Measurements from ENCODE around the gene NSMCE3. TPM values are rescaled to one million over a fixed set of nuclear protein-coding genes. Genes with fewer than 3 reads are reported as not detected.
A peak's percentile ranks its signal among the peaks of the same experiment; 100 is the strongest.

The NSMCE3 gene
- 11.8 and 13.5 TPM in 2 replicates for total RNA-seq (2014; rRNA removed; shearing (Covaris generic))

DNA sequence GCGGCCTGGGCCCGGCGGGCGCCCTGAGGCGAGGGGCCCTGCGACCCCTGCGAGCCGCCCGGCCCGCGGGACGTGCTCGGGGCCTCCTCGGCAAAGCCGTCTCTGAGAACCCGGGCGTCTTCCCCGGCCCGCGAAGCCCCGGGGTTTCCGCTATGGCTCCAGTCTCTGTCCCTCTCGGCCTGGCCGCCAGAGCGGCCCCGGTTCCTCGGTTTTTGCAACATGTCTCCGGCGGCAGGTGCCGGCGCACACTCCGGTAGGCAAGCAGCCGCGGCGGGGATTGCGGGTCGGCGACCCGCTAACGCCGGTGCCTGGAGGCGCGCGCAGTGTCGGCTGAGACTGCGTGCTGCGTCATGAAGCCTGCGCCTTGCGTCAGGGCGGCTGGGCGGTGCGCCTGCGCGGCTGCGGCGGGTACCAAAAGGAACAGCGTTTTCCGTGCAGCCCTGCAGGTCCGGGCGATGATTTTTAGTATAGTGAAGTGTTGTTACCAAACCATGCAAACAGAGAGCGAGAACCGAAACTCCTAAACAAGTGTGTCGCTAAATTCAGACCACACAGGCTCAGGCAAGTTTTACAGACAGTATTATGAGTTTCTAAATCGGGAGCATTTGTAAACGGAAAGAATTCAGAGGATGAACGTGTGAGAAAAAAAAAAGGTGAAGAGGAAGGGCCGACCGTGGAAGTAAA, at the start of gene NSMCE3:
NSMCE3 (minus strand) TSS at position 338 of the 684 bp plus-strand sequence; CDS start at position 221, 117 bp downstream.
- DNase-seq (ENCODE audit: low read depth) = peak; percentile 81

DNA sequence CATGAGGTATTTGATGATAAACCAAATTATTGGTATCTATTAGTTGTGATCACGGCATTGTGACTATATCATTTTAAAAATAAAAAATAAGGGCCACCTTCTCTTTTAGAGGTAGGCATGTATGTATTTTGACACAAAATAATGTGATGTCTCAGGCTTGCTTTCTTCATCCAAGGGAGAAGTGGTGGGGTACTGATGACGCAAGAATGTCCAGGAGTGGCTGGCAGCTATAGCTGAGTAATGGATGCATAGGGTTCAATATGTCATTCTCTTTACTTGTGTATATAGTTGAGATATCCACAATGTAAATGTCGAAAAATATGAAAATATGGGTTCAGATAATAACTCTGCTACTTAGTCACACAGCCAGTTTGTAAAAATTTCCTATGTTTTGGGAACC, 46.8 kb upstream of the NSMCE3 start:
- DNase-seq (ENCODE audit: low read depth) = no peak

- peak; percentile 53 for DNase-seq (ENCODE audit: low read depth)
Observed at GRCh38 chr15:29312387-29312786, 42.8 kb upstream of the NSMCE3 start.

DNA sequence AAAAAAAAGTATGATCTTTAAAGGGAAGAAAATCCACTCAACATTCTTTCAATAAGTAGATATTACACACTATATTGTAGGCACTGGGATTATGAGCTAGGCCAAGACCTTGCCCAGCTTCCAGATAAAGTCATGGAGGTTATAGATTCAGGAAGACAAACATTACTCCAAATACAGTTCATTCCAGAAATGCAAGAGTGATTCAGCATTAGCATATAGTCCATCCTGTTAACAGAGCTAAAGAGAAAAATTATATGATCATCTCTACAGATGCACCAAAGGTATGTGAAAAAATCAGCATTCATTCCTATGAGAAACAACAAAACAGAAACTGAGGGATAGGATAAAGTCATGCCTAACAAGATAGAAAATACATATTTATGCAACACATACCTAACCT, 42.1 kb upstream of the NSMCE3 start:
- no peak for DNase-seq (ENCODE audit: low read depth)

DNA sequence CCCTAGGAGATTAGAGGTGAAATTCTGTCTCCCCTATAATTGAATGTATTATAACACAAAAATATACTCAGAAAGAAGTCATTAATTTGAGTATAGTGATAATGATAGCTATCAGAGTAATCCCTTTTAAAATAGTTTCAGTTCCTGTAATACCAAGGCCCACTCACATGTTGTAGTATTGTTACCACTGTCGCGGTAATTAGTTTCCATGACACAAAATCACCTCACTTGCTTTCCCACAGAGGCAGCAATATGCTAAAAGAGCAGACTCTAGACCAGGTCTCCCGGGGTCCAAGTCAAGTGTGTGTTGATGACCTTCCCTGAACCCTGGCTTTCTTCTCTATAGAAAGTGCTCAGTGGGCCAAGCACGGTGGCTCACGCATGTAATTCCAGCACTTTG, 39.5 kb upstream of the NSMCE3 start:
- DNase-seq (ENCODE audit: low read depth) = no peak

DNA sequence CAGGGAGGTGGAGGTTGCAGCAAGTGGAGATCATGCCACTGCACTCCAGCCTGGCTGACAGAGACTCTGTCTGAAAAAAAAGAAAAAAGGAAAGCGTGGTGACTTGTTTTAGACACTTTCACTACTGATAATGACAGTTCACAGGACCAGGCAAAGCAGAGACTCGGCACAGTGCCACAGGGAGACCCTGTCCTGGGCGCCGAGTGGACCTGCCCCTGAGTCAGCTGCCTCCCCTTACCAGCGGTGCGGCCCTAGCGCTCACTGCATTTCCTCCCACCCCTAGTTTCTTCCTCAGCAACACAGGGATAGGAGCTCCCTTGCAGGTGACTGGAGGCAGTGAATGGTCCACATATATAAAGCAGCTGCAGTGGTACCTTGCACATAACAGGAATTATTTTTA, 38.7 kb upstream of the NSMCE3 start:
- DNase-seq (ENCODE audit: low read depth) = no peak

- DNase-seq (ENCODE audit: low read depth) = no peak
Observed at GRCh38 chr15:29305556-29305955, 35.9 kb upstream of the NSMCE3 start.

- no peak for DNase-seq (ENCODE audit: low read depth)
Observed at GRCh38 chr15:29302871-29303270, 33.2 kb upstream of the NSMCE3 start.

DNA sequence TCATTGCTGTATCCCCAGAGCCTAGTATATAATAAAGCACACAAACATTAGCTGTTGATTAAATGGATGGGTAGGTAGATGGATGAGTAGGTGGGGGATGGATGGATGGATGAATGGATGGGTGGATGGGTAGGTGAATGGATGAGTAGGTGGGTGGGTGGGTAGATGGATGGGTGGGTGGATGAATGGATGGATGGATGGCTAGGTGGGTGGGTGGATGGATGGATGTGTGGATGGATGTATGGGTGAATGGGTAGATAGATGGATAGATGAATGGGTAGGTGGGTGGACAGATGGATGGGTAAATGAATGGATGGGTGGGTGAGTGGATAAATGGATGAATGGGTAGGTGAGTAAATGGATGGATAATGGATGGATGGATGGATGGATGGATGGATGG, 30.2 kb upstream of the NSMCE3 start:
- no peak for DNase-seq (ENCODE audit: low read depth)

DNA sequence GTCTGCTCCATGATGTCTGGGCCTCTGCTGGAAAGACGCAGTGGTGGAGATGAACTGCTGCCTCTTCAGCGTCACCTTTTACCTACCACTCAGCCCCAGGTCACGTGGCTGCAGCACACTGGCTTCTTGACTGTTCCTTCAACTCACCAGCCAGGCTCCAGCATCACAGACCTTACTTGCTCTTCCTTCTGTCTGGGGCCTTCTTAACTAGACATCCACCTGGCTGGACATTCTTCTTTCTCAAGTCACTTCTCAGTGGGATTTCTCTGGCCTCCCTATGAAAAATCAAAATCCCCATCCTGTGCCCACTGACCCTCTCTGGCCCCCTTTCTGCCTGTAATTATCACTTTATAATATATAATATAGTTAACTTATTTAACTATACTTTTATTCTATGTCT, 29.7 kb upstream of the NSMCE3 start:
- DNase-seq (ENCODE audit: low read depth) = no peak

GRCh38 chr15:29294732-29295325, 25.2 kb upstream of the NSMCE3 start:
- no peak for DNase-seq (ENCODE audit: low read depth)

DNA sequence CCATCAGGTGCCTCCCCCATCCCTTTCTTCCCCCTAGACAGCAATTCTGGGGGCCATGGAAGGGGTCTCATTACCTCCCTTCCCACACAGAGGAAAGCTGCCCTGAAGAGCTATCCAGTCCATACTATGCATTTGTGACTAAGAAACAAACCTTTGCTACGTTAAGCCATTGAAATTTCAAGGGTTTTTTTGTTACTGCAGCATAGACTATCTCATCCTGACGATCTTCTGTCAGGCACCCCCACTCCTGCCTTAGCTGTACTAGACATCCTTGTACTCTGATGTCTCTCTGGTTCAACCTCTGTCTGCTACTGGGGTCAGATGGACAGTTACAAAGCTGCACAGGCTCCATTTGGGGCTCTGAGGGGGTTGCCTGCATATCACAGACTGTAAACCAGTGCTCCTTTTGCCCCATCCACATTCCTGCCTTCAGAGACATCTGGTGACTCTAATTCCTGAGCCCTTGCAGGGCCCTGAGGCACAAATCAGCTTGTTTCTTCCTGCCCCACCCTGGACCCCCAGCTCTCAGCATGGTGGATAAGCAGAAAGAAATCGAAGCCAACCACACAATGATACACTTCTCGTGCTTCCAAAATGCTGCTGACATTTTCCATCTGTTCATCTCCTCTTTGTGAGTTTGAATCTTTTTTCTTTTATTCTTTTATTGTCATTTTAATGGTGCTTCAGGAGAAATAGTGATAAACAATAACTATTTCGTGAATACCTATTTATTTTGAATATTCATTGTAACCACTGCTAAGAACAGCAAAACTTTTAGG, 21.6 kb upstream of the NSMCE3 start:
- DNase-seq (ENCODE audit: low read depth) = no peak

DNA sequence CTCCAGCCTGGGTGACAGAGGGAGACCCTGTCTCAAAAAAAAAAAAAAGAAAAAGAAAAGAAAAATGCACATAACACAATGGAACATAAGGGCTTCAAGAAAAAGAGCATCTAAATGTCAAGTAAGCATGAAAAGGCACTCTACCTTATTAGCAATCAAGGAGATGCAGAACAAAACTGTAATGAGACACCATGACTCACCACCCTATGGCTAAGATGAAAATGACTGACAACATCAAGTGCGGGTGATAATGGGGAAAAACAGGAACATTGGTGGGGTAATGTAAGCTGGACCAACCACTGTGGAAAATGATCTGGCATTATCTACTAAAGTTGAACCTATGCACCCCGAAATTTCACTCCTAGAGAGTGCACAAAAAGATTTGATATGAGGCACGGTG, 19.6 kb upstream of the NSMCE3 start:
- DNase-seq (ENCODE audit: low read depth) = peak; percentile 21

DNA sequence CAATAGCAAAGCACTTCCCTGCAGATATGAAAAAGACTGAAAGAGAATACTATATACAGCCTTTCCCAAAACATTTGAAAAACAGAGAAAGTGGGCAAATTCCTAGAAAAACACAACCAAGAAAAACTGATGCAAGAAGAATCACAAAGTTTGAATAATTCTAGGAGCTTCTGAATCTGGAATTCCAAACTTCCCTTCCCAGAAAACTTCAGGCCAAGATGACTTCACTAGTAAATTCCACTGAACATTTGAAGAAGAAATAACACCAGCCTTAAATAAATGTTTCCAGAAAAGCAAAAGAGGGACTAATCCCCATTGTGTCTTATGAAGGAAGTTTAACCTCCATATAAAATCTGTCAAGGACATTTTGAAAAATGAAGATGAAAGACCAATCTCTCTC, 15.8 kb upstream of the NSMCE3 start:
- DNase-seq (ENCODE audit: low read depth) = no peak

- DNase-seq (ENCODE audit: low read depth) = no peak
Observed at GRCh38 chr15:29283381-29283780, 13.8 kb upstream of the NSMCE3 start.

DNA sequence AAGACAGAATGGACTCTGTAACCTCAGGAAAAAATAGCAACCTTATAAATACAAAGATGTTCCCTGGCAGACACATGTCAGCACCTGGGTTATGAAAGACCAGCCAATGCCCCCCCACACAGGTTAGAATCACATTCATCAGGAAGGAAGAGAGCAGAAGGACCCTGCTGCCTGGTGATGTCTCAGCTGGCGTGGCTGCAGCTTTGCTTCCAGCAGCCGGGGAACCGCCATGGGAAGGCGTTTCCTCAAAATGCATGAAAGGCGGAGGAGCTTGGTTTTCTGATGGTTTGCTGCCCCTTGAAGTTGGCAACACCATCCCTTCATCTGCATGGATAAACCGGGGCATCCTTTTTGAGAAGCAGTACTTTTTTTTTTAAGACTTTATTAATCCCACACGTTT, 10.9 kb upstream of the NSMCE3 start:
- DNase-seq (ENCODE audit: low read depth) = no peak

DNA sequence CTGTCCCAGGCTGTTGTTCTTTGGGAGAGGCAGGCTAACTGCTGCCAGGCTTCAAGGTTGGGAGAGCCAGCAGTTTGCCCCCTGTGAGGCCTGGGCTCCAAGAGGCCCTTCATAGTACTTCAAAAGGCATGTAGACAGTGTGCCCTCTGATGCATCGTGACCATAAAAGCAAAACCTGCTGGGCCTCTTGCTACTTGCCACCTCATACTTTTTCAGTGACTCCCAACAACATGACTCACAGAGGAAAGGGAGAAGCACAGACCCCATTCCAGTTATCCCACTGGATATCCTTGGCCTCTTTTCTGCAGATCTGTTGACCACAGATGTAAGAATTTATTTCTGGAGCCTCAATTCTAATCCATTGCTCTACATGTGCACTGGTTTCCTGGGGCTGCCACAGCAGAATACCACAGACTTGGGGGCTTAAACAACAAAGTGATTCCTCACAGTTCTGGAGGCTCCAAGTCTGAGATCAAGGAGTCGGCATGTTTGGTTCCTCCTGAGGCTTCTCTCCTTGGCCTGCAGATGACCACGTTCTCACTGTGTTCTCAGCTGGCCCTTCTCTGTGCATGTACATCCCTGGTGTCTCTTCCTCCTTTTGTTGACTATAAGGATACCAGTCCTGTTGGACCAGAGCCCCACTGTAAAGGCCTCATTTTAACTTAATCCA, 8.9 kb upstream of the NSMCE3 start:
- peak; percentile 87 for DNase-seq (ENCODE audit: low read depth)

DNA sequence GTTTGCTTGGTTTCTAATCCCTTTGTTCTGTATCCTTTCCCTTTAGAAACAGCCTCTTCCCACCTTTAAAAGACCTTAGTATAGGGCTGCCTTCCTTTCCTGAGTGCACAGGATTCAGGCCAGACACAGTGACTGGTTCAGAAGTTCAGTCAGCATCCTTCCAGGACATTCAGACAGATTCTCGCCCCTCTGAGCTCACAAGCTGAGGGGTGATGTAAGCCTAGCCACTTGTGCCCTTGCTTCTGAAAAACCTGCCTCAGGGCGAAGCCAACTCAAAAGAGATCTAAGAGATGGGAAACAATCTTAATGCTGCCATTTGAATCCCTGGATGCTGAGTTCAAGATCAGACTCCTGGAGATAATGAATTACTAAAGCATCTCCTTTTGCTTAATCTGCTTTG, 6.7 kb upstream of the NSMCE3 start:
- DNase-seq (ENCODE audit: low read depth) = peak; percentile 21

GRCh38 chr15:29275855-29276254, 6.2 kb upstream of the NSMCE3 start:
- no peak for DNase-seq (ENCODE audit: low read depth)

- no peak for DNase-seq (ENCODE audit: low read depth)
Observed at GRCh38 chr15:29274946-29275345, 5.3 kb upstream of the NSMCE3 start.

DNA sequence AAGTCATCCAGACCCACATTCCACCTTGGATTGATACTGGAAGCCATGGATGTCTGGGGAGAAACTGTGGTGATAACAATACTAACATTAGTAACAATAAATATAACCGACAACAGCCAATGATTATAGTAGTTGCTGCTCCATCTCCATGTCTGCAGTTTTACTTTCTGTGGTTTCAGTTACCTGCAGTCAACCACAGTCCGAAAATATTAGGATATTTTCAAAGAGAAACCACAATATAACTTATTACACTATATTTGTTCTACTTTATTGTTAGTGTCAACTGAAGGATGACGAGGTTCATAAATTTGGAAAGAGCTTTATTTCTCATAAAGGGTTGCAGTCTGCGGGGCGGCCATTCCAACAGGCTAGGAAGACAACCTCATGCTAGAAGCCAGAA, 2.6 kb upstream of the NSMCE3 start:
- DNase-seq (ENCODE audit: low read depth) = no peak

DNA sequence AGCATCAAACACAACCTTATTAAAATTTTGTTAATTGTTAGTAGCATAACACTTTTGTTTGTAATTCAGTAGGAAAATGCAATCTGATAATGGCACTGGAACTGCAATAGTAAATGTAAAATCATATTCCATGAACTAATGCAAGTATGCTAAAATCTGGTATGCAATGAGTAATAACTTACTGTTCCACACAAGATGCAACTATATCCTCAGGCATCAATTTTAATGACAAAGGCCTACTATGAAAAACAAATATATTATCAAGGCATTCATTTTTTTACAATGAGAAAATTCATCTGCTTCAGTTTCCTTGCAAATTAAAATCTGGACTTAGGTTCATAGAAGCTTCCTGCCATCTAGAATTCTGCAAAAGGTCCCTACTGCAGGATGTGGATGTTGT, 1.4 kb upstream of the NSMCE3 start:
- no peak for DNase-seq (ENCODE audit: low read depth)
